Muscle layer of duodenum (tissue), 2 donors: ENCODE results near the gene ARID1A.
A peak's percentile ranks its signal among the peaks of the same experiment; 100 is the strongest.

ENCODE experiments used
- H3K27ac ChIP-seq: one replicate; pipeline ENCODE4 v1.7.0; 2013; ENCODE audit warnings: mild to moderate bottlenecking, low read length
- H3K27me3 ChIP-seq: one replicate; pipeline ENCODE4 v1.7.0; 2013; ENCODE audit warnings: low read depth, mild to moderate bottlenecking, control low read depth, low read length
- H3K36me3 ChIP-seq, 2 donors: one replicate each; pipeline ENCODE4 v1.7.0; 2013; ENCODE audit warnings: low read length in 2 of 2, control low read depth in 1 of 2, mild to moderate bottlenecking in 1 of 2; ENCODE audit not compliant: insufficient read depth in 2 of 2, control insufficient read depth in 1 of 2
- H3K4me1 ChIP-seq, 2 donors: one replicate each; pipeline ENCODE4 v1.7.0; 2013; ENCODE audit warnings: low read length in 2 of 2, mild to moderate bottlenecking in 2 of 2, control low read depth in 1 of 2, moderate library complexity in 1 of 2; ENCODE audit not compliant: insufficient read depth in 2 of 2, control insufficient read depth in 1 of 2
- H3K4me3 ChIP-seq, 2 donors: one replicate each; pipeline ENCODE4 v1.7.0; 2013; ENCODE audit warnings: low read length in 2 of 2, low read depth in 1 of 2, mild to moderate bottlenecking in 1 of 2
- H3K9me3 ChIP-seq, 2 donors: one replicate each; pipeline ENCODE4 v1.7.0; 2013; ENCODE audit warnings: low read length in 2 of 2, control low read depth in 1 of 2, mild to moderate bottlenecking in 1 of 2; ENCODE audit not compliant: control insufficient read depth in 1 of 2
- donor health status: healthy.

Gene ARID1A

DNA sequence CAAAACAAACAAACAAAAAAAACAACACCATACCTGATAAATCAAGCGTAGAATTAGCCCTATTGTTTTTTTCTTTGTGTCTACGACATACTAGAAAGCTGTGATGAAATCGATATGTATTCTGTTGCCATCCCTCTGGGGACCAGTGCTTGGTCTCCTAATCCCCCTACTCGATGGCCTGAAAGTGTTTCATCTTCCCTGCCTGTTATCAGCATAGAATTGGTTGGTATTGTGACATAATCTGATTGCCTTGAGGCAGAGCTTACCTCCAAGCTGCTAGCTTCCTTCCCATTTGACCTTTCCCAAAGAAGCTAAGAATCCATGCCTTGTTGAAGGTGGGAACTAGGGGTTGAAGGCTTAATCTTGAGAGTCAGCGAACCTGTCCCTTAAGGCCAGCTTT lies 51.2 kb downstream of the ARID1A start:
- H3K4me3 ChIP-seq = no peak overlapping the region
- H3K36me3 ChIP-seq = peaks cover 2 to 14% of the 10 kb centered on the region in 2 donors
- H3K27me3 ChIP-seq = no peaks in the 10 kb centered on the region
- no peak overlapping the region for H3K27ac ChIP-seq
- no peaks in the 10 kb centered on the region for H3K9me3 ChIP-seq
- H3K4me1 ChIP-seq = peaks cover 3 to 27% of the 10 kb centered on the region in 2 donors

DNA sequence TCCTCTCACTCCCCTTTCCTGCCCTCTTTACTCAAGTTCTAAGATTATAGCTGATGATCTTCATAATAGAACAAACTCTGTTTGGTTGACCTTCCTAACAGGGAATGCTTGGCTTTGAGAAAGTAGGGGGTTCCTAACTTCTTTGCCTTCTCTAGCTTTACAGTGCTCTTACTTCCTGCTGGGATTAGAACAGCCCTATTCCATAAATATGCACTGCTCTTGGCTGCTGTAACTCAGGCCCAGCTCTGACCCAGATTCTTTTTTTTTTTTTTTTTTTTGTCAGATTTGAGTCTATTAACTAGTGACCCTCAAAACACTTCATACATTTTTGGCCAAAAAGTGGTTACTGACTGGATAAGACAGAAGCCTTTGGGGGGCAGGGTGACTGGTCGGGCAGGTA lies 52.5 kb downstream of the ARID1A start:
- Histone ChIP-seq H3K36me3 (peaks cover 6 to 18% of the 10 kb centered on the region in 2 donors), H3K4me1 (peaks cover 3 to 40% of the 10 kb centered on the region in 2 donors)

DNA sequence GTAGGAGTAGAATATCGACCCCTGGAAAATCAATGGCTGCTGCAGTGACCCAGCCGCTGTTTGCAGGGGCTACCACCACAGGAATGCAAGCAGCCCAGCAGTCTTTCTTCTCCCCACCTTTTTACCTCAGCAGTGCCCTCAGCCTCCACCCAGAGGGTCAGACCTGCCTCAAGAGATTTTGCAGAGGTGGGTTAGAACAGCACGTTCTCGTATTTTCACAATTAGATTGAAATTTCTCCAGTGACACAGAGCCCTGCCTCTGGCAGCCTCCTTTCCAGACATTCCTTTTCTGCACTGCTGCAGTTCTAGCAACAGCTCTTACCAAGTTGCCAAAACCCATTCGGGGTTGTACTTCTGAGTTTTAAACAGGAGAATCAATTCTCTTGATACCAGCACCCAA lies 53.6 kb downstream of the ARID1A start:
- Histone ChIP-seq H3K36me3 (peaks cover 9 to 18% of the 10 kb centered on the region in 2 donors), H3K27me3 (no peaks in the 10 kb centered on the region), H3K4me1 (peaks cover 3 to 37% of the 10 kb centered on the region in 2 donors), H3K9me3 (no peaks in the 10 kb centered on the region), H3K4me3 (no peak overlapping the region), H3K27ac (no peak overlapping the region)

More for the DNA sequence above, 52.5 kb downstream of the ARID1A start:
- Histone ChIP-seq H3K9me3 (no peaks in the 10 kb centered on the region), H3K27me3 (no peaks in the 10 kb centered on the region), H3K27ac (no peak overlapping the region), H3K4me3 (no peak overlapping the region)

DNA sequence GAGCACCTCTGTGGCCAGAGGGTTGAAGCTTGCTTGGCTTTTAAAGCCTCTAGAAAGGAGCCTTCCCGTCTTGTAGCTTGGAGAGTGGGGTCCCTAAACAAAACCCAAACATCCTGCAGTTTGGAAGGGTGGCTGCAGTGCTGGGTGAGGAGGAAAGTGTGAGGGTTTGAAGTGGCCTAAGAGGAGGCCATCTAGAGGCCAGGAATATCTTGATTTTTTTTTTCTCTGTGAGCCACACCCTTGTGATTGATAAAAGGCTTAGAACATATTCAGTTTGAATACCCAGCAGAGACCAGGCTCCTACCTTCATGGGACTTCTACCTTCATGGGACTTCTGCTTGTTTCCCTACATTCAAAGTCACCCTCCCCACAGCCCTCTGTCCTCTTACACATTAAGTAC lies 54.6 kb downstream of the ARID1A start:
- H3K36me3 ChIP-seq = peaks cover 9 to 18% of the 10 kb centered on the region in 2 donors
- H3K27me3 ChIP-seq = no peaks in the 10 kb centered on the region
- peaks cover 3 to 27% of the 10 kb centered on the region in 2 donors for H3K4me1 ChIP-seq
- no peak overlapping the region for H3K4me3 ChIP-seq
- no peaks in the 10 kb centered on the region for H3K9me3 ChIP-seq
- H3K27ac ChIP-seq = no peak overlapping the region

DNA sequence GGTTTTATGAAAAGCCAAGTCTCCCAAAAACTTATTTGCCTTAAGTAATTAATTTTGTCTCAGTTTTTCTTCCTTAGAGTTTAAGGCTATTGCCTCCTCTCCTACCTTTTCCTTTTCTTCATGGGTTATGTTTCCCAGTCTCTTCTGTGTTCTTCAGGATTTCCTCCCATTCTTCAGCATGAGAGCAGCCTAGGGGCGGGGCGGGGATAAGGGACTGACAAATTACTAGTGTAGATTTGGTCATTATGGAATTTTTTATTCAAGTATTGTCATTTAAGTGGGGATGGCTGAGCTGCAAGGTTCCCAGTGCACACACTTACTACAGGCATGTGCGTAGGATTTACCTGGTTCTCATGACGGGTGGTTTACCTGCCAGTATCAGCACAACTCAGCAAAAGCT lies 56.7 kb downstream of the ARID1A start:
- H3K27me3 ChIP-seq = no peaks in the 10 kb centered on the region
- H3K4me1 ChIP-seq = peaks cover 3 to 27% of the 10 kb centered on the region in 2 donors
- no peak overlapping the region for H3K27ac ChIP-seq
- H3K9me3 ChIP-seq = no peaks in the 10 kb centered on the region
- no peak overlapping the region for H3K4me3 ChIP-seq
- peaks cover 9 to 18% of the 10 kb centered on the region in 2 donors for H3K36me3 ChIP-seq

DNA sequence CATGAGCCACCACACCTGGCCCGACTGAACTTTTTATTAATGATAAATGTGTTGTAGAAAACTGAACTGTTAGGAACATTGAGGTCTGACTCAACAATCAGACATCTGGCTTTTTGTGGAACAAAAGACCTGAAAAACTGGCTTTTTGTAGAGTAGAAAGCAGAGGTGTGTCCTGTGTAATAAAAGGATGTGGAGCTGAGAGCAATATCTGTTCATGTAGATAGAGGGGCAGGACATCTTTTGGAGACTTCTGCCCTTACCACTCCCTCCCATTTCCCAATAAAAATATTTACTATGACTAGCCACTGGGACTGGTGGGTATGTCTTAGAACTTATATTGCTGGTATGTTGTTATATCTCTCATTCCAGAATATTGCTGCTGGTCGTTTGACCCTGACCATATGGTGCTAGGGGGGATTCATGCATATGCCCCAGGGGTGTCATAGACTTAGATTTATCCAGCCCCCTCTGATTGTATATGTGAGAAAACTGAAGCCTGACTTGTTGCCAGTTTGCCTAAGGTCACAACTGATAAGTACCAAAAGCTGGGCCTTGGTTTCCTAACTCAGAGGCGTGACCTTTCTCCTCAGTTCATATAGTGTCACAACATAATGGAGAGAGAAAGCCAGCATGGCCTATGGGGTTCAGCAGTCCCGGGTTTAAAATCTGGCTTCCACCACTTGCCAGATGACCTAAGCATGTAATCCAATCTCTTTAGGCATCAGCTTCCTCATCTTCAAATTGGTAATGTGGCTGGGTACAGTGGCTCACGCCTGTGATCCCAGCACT lies 58.5 kb downstream of the ARID1A start:
- peaks cover 3 to 18% of the 10 kb centered on the region in 2 donors for H3K4me1 ChIP-seq
- H3K4me3 ChIP-seq = no peak overlapping the region
- no peak overlapping the region for H3K27ac ChIP-seq
- peaks cover 18 to 30% of the 10 kb centered on the region in 2 donors for H3K36me3 ChIP-seq
- H3K9me3 ChIP-seq = no peaks in the 10 kb centered on the region
- no peaks in the 10 kb centered on the region for H3K27me3 ChIP-seq

DNA sequence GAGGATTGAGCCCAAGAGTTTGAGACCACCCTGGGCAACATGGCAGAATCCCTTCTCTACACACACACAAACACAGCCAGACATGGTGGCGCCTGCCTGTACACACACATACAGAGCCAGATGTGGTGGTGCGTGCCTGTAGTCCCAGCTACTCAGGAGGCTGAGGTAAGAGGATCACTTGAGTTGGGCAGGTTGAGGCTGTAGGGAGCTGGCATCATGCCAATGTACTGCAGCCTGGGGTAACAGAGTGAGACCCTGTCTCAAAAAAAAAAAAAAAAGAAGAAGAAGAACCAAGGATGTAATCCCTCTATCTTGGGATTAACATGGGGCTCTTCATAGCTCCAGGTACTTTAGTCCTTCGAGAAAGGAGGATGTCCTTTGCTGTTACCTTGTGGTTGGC lies 62.5 kb downstream of the ARID1A start:
- H3K27ac ChIP-seq = no peak overlapping the region
- H3K4me3 ChIP-seq = no peak overlapping the region
- peaks cover 36 to 41% of the 10 kb centered on the region in 2 donors for H3K36me3 ChIP-seq
- H3K27me3 ChIP-seq = no peaks in the 10 kb centered on the region
- peaks cover 0 to 5% of the 10 kb centered on the region in 2 donors for H3K4me1 ChIP-seq
- H3K9me3 ChIP-seq = no peaks in the 10 kb centered on the region

DNA sequence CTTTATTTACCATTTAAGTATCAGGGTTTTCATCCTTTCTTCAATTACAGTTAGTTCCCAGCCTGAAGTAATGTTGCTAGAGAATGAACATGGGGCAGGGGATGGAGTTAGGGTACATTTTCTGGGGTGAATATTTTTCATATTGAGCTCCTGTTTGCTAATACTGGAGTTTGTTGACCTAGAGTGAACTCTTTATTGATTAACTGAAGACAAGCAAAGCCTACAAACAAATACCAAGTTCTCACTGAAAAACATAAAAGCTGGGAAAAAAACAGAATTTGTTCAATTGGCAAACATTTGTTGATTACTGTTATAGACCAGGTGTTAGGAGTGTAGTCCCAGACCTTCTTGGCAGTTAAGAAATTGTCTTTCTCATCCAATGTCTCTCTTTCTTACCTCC lies 63.7 kb downstream of the ARID1A start:
- no peak overlapping the region for H3K27ac ChIP-seq
- no peaks in the 10 kb centered on the region for H3K9me3 ChIP-seq
- H3K4me3 ChIP-seq = no peak overlapping the region
- H3K4me1 ChIP-seq = no peaks in the 10 kb centered on the region
- no peaks in the 10 kb centered on the region for H3K27me3 ChIP-seq
- H3K36me3 ChIP-seq = peaks cover 42 to 45% of the 10 kb centered on the region in 2 donors

DNA sequence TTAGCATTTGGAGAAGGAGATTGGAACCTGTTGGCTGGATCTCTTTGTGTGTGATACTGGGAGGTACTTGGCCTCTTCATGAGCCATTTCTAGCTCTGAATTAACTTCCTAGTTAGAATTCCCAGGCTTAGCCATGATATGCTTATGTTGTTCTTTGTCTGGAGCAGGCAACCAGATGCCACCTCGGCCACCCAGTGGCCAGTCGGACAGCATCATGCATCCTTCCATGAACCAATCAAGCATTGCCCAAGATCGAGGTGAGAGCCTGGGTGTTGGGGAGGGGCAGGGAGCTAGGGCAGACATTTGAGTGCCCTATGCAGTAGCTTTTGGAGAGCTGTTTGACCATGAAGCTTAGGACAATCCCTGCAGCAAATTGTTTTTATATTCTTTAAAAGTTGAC lies 65.4 kb downstream of the ARID1A start:
- Histone ChIP-seq H3K4me1 (no peaks in the 10 kb centered on the region), H3K4me3 (no peak overlapping the region), H3K36me3 (peaks cover 49 to 50% of the 10 kb centered on the region in 2 donors), H3K9me3 (no peaks in the 10 kb centered on the region), H3K27ac (no peak overlapping the region), H3K27me3 (no peaks in the 10 kb centered on the region)

DNA sequence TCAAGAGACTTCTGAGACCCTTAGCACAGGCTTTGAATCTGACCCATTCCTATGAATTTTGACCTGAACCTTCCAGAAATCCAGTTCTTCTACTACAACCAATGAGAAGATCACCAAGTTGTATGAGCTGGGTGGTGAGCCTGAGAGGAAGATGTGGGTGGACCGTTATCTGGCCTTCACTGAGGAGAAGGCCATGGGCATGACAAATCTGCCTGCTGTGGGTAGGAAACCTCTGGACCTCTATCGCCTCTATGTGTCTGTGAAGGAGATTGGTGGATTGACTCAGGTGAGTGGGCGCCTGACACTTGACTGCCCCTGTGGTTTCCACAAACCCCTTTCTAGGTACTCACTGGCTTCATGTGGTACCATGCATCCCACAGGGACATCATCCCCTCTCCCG lies 71.9 kb downstream of the ARID1A start:
- peaks cover 68 to 79% of the 10 kb centered on the region in 2 donors for H3K36me3 ChIP-seq
- no peaks in the 10 kb centered on the region for H3K9me3 ChIP-seq
- H3K27me3 ChIP-seq = no peaks in the 10 kb centered on the region
- H3K27ac ChIP-seq = no peak overlapping the region
- H3K4me3 ChIP-seq = no peak overlapping the region
- H3K4me1 ChIP-seq = peaks cover 15 to 27% of the 10 kb centered on the region in 2 donors

DNA sequence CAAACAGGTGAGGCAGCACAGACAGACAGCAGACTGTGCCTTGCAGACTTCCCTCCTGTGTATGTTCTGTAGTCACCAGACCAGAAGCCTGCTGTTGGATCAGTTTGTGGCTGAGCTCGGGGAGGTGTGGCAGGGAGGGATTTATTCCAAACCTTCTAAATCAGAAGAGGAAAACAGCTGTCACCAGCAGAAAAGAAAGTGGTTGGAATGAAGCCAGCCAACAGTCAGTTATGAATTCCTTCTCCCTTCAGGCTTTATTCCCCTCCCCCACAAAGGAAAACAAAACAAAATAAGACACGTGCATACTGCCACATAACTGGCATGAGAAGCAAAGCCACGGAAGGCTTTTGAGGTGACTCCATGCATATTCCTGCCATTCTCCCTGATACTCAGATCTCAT lies 72.9 kb downstream of the ARID1A start:
- no peaks in the 10 kb centered on the region for H3K27me3 ChIP-seq
- no peak overlapping the region for H3K27ac ChIP-seq
- no peaks in the 10 kb centered on the region for H3K9me3 ChIP-seq
- peaks cover 73 to 83% of the 10 kb centered on the region in 2 donors for H3K36me3 ChIP-seq
- no peak overlapping the region for H3K4me3 ChIP-seq
- peaks cover 15 to 27% of the 10 kb centered on the region in 2 donors for H3K4me1 ChIP-seq

DNA sequence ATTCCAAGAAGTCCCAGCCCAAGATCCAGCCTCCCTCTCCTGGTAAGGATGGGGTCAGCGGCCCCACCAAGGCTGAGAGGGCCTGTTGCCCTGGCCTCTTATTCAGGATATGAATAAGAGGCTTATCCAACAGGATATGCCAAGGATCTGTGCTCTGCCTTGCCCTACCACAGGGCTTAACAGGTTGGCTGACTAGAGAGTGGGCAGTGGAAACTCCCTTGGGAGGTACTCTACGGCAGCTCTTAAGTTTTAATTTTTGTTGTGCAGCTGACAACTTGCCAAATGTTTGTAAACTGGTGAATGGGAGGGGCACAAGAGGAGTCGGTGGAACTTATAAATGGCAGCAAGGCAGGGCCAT lies 75.4 kb downstream of the ARID1A start:
- peak overlapping the region; percentile 50 for H3K27ac ChIP-seq
- peaks cover 86 to 89% of the 10 kb centered on the region in 2 donors for H3K36me3 ChIP-seq
- no peaks in the 10 kb centered on the region for H3K9me3 ChIP-seq

More for the DNA sequence above, 75.4 kb downstream of the ARID1A start:
- H3K4me1 ChIP-seq = peaks cover 15 to 33% of the 10 kb centered on the region in 2 donors
- no peak overlapping the region for H3K4me3 ChIP-seq
- no peaks in the 10 kb centered on the region for H3K27me3 ChIP-seq
